Omental fat pad (tissue), 4 donors: ENCODE results near the gene KIF3A. TPM values are rescaled to one million over a fixed set of nuclear protein-coding genes. Genes with fewer than 3 reads are reported as not detected.
A peak's percentile ranks its signal among the peaks of the same experiment; 100 is the strongest.

Experiments
- ATAC-seq: fragments of 150-250 bp; one replicate; pipeline ENCODE4 v1.9.1; 2016; ENCODE audit warnings: mild to moderate bottlenecking, moderate library complexity; ENCODE audit not compliant: low FRiP score
- DNase-seq: peaks from one replicate; pipeline ENCODE4 v3.0.0-alpha.2; 2019; ENCODE audit warnings: low spot score
- total RNA-seq, 4 donors: library from RNA; depleted of rRNA; stranded (reverse); fragments of >200 nt; gene quantifications; one replicate each; pipeline ENCODE4 v1.1.0, GENCODE V29; 2016
- TF ChIP-seq, protein P1 (sequence below), 3 donors: fragments of 450-650 bp; IDR thresholded peaks; one replicate each; pipeline ENCODE4 v1.5.1; 2016 to 2017; ENCODE audit warnings: antibody characterized with exemption in 3 of 3, mild to moderate bottlenecking in 3 of 3, moderate library complexity in 2 of 3

The KIF3A gene
- total RNA-seq, 4 donors from 2014 or later: 4.4 to 10.4 (median 5.9) TPM

DNA sequence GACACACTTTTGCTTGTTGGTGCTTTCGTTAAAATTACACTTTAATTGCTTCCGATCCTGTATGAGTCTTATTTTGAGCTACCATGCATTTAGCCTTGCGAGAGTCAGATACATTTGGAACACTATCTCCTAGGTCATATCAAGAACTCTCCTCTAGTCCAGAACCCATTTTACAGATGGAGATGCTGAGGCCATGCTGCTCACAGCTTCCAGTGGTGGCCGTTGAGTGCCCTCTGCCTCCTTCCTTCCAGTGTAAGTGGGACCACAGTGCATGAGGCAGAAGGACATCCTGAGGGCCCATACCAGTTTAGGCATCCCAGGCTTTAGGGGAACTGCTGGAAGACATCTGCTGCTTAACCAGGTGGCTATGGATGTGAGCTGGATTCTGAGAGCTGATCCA, 16.8 kb upstream of the KIF3A start:
- DNase-seq: no peak
- TF ChIP-seq, protein P1, sequence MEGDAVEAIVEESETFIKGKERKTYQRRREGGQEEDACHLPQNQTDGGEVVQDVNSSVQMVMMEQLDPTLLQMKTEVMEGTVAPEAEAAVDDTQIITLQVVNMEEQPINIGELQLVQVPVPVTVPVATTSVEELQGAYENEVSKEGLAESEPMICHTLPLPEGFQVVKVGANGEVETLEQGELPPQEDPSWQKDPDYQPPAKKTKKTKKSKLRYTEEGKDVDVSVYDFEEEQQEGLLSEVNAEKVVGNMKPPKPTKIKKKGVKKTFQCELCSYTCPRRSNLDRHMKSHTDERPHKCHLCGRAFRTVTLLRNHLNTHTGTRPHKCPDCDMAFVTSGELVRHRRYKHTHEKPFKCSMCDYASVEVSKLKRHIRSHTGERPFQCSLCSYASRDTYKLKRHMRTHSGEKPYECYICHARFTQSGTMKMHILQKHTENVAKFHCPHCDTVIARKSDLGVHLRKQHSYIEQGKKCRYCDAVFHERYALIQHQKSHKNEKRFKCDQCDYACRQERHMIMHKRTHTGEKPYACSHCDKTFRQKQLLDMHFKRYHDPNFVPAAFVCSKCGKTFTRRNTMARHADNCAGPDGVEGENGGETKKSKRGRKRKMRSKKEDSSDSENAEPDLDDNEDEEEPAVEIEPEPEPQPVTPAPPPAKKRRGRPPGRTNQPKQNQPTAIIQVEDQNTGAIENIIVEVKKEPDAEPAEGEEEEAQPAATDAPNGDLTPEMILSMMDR (IDR thresholded peaks at IDR 0.05): no peak
- ATAC-seq: no peak

DNA sequence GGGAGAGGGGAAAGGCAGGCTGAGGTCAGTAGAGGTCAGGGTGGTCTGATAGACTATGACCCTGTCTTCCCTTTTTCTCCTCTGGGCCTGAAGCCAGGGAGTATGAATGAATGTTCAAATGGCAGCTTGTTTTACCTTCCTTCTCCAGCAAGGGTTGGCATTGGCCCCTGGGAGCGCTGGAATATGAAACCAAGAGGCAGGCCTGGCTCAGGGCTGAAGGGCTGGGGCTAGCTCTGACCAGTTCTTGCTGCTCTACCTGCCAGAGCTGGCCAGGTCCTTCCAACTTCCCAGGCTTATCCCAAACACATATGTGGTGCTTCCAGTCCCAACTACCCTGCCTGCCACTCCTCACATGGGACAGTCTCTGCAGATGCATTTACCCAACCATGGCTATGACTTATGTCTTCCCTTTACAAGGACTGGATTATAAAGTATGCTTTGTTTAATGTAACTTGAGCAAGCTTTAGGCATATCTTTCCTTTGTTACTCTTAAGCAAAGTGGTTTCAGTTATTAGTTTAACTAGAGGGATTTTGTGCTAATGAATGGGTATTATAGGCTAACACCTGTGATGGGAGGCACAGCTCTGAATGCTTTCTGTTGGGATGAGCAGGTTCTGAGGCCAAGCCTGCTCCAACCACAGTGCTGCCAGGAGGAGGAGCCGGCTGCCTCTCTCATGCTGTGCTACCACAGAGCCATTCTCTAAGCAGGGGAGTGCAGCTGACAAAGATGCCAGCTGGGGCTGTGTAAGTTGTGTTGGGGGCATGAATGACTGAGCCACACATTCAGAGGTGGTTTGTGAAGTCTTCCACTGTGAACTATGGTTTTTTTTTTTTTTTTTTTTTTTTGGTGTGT, 16.0 kb upstream of the KIF3A start:
- TF ChIP-seq, protein P1 (IDR thresholded peaks at IDR 0.05): no peak
- no peak for ATAC-seq
- DNase-seq: no peak

DNA sequence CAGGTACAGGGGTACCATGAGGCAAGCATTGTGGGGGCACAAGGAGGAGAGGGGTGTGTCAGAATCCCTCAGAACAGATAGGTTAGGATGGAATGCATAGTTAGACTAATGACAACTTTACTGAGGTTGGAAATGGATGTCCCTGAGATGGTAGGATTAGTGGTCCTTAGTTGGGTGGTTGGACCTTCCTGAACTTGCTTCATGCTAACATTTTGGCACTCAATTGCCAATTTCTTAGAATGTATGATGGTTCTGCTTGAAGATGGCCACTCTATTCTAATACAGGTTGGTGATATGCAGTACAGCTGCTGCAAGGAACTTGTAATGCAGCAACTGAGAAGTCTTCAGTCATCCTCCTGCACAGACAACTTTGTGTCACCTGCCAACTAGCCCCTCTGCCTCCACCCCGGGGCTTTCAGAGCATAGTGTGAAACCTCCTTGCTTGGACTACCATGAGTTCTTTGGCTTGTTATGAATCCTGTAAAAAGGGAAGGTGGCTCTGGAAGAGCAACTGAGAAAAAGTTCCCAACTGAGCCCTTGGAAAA, 15.3 kb upstream of the KIF3A start:
- TF ChIP-seq, protein P1 (IDR thresholded peaks at IDR 0.05): no peak
- no peak for DNase-seq
- no peak for ATAC-seq

DNA sequence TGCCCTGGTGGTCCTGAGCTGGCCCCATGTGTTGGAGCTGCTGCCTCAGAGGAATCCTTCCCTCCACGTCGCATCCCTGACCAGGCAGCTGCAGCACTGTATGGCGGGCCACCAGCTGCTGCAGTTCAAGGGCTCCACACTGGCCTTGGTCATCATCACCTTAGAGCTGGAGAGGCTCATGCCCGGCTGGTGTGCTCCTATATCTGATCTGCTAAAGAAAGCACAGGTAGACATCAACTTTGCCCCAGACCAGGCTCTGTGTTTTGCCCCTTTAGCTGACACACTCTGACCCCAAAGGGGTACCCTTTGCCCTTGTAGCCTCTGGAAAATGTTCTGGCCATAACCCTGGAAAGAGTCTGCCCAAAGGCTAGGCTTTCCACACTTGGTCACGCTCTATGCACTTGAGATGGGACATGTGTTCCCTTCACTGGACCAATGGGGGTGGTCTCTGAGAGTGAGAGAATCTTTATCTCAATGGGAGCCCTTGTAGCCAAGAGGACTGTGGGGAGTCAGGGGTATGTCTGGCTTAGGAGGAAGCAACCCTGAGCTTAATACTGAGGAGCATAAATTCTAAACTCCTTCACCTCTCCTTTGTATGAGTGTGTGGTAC, 14.7 kb upstream of the KIF3A start:
- ATAC-seq (no peak), DNase-seq (no peak)
- TF ChIP-seq, protein P1 (IDR thresholded peaks at IDR 0.05): no peak

DNA sequence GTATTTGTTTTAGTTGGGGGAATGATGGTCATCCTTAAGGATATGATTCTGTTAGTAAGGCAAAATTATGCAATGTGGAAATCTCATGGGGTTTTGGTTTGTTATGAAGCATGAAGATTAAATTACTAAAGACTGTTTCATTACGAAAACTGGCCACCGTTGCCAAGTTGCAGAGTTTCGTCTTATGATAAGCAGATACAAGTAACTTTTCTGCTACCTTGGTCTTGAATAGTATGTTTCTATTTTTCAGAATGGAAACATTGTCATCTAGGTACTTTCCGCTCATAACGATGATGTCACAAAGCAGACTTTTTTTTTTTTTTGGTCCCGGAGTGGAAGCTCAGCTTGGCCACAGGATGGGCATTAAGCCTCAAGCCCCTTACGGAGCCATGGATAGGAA, 14.1 kb upstream of the KIF3A start:
- no peak for DNase-seq
- ATAC-seq: peak; percentile 27
- TF ChIP-seq, protein P1 (IDR thresholded peaks at IDR 0.05): no peak

DNA sequence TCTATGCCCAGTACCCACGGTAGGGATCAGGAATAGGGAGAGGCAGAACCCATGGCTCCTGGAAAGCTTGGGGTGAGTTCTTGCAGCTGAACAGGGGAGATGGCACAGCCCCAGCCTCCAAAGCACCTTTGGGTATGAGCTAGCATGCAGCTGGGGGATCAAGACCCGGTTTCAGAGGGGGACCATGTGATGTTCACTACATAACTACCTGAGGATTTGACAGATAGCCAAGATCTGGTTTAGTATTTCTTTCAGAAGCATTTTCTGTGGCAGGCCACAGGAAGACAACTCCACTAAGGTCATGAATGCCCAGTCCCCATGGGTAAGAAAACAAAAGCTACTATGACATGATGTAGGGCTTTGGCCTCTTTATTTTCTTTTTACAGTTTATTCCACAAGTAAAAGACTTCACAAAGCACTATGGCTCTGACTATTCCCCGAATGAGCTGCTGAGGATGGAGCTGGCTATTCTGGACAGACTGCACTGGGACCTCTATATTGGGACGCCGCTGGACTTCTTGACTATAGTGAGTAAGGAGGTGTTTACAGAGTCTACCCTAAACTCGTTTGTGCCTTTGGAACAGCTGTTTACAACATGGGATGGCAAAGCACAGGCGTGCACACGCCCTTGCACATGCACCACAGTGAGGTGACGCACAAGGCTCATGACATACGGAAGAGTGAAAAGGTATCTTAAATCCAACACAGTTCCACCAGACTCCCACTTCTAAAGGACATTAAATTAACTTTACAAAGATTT, 13.3 kb upstream of the KIF3A start:
- TF ChIP-seq, protein P1 (IDR thresholded peaks at IDR 0.05): no peak
- ATAC-seq (no peak), DNase-seq (no peak)
